Activated CD8-positive, alpha-beta memory T cell treated with anti-CD3 and anti-CD28 coated beads, Interleukin-2, amount 50 U/mL, for 1 hour (primary cell): ENCODE measurements around the gene CST11.

Experiments
- DNase-seq: peaks from one replicate; pipeline ENCODE4 v3.0.0-alpha.2; 2020; ENCODE audit errors: extremely low read depth

Gene CST11

DNA sequence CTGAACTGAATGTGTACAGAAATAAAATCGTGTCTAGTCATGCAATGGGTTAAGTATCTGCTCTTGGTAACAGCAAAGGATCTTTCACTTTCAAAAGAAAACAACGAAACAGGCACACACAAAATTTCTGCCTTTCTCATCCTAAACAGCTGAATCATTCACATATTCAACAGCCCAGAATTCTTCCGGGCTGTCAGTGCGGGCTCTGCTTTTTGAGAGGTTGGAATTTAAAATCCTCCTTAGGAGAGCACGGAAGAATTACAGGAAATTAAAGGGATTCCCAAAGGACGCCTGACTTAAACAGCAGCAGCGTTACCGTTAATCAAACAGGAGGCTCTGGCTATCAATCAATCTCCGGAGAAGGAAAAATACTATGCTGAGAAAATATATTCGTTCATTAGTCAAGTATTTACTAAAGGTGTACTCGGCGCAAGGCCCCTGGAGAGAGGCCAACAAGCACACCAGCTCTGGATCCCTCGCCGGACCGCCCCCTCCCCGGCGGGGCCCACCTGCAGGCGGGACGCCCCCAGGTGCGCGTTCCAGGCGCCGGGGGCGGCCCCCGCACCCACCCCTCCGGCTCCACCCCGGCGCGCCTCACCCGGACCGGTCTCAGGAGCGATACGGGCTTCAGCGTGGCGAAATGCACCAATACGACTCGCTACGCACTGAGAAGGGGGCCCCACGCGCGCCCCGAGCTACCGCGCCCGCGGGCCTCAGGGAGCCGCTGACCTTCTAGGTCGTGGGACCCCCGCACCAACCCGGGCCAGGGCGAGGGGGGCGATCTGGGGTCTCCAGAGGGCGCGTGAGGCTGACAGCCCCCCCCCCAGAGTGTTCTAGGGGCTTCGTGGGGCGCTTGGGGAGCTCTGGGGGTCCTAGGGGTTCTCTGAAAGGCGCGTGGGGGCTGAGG lies 32.4 kb downstream of the CST11 start:
- DNase-seq = no peak

DNA sequence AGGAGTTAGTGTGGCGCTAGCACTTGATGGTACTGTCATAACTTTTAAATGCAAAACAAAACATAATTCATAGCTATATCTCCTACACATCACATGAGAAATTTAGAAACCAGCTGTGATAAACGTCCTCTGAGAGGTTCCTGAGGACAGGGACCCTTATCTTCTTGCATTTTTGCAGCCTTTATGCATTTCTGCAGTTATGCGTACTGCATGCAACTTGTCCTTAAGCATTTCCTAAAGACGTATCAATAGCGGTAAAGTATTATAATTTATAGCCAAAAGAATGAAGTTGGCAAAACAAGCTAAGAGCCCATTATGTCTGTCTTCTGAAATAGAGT lies 33.0 kb downstream of the CST11 start:
- DNase-seq = no peak

DNA sequence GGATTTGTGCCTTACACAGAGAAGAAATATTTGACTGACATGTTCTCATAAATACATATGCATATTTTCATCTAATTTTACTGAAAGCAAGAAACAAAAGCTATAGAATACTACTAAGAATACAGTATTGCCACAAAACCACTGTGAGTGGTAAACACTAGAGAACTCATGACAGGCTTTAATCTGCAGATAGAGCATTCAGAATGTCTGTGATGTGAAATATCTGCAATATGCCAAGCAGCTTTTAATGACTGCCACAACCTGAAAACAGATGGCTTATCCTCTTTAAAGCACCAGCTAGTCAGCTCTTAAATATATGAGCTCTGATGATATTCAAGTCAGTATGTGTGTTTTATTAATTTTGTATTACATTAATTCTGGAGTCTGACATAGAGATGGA lies 34.8 kb downstream of the CST11 start:
- DNase-seq = no peak

DNA sequence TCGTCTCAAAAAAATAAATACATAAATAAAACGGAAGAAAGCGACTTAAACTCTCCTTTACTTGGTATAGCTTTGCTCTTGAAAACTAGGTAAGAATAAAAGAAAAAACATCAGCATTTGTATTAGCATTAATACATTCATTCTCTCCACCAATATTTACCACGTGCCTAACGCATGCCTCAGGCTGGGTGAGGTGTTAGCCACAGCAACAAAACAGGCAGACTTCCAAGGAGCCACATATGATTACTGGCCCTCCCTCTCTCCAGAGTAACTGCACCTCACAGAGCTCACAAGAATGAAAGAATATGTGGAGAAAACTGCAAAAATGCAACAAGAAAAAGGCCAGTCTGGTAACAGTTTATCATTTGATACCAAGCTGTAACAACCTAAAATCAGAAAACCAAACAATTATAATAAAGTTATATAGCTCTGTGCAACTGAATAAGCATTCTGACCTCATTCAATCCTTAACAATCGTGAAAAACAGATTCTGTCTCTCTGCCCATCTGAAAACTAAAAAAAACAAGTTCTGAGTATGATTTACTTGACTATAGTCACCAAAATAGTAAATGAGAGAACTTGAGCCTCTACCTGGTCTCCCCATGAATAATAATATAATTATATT lies 36.6 kb downstream of the CST11 start:
- no peak for DNase-seq

DNA sequence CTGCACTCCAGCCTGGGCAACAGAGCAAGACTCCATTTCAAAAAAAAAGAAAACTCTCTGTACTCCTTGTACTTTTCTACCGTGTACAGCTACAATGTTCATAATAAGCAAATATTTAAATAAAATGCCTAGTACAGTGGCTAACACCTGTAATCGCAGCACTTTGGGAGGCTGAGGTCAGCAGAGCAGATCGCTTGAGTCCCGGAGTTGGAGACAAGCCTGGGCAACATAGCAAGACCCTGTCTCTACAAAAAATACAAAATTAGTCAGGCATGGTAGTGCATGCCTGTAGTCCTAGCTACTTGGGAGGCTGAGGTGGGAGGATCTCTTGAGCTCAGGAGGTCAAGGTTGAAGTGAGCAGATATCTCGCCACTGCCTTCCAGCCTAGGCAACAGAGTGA lies 37.1 kb downstream of the CST11 start:
- DNase-seq = no peak

DNA sequence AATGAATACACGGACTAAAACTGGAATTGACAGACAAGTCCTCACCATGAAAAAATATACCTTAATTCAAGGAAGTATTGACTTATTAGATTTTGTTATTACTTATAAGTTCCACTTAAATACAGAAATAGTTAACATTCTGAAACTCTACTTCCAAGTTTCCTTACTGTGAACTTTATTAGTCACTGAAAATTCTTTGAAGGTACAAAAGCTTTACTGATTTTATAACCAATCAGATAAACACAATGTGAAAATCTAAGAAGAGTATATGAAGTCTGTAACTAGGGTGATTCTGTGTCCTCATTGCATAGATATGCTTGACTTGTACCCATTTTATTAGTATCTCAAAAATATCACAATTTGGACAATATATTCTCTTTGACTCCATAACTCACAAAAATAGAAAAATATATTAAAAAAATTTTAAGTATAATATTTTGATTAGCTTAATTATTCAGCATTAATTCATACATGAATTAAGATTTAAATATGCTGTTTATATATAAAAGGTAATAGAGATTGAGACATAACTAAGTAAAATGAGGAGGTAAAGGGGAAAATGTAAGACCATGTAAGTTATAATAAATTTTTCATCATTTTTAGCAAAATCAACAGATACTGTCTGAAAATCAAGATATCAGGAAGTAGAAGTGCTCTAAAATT lies 38.0 kb downstream of the CST11 start:
- DNase-seq = no peak

DNA sequence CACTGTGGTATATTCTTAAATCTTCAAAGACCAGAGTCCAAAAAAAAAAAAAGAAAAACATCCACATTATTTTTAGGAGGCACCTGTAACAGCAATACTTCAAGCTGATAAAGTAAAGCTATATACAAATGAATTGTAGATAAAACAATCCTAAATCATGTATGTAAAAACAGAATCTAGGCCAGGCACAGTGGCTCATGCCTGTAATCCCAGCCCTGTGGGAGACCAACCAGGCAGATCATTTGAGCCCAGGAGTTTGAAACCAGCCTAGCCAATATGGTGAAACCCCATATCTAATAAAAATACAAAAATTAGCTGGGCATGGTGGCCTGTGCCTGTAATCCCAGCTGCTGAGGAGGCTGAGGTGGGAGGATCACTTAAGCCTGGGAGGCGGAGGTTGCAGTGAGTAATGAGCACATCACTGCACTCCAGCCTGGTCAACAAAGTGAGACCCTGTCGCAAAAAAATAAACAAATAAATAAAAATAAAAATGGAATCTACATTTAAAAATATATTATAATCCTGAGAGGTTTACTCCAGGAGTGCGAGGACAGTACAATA lies 38.7 kb downstream of the CST11 start:
- no peak for DNase-seq

DNA sequence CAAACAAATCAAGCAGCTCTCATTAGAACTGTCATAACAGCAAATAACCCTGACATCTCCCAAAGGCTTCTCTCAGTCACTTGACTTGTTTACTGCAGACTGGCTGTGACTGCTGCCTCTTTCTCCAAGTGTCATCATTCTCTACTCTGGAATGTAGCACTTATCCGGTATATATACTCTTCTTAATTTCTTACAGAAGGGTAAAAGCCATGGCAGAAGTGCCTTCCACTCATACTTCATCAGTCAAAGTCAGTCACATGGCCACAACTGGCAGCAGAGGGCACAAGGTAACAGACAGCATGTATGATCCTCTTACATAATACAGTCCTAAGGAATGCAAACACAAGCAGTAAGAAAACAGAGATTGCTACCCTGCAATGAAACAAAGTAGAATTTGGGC lies 40.6 kb downstream of the CST11 start:
- DNase-seq = no peak

DNA sequence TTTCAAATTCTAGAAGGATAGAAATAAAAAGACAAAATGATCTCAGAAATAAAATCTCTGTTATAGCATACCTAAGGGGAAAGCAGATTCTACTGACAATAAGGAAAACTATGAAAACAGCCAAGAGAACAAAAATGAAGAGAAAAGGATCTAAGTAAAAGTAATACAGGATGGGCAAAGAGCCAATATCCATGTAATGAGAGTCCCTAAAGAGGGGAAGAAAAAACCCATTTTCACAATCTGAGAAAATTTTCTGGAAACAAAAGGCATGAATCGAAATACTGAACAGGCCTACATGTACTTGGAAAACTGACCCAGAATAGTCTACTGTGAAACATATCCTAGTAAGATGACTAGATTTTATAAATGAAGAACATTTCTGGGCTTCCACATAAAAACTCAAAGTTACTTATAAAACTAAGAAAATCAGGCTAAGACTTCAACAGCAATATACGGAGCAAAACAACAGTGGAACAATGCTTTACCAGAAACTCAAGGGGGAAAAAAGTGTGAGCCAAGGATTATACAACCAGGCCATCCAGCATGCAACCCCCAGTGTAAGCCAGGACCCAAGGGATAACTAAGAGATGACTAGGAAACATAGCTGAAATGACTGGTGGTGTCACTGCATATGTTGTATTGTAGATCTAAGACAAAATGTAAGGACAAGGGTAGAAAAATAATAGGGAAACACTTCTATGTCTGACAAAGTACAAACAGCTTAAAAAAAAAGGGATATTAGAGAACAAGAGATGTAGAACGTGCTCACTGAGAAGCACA lies 41.6 kb downstream of the CST11 start:
- no peak for DNase-seq

DNA sequence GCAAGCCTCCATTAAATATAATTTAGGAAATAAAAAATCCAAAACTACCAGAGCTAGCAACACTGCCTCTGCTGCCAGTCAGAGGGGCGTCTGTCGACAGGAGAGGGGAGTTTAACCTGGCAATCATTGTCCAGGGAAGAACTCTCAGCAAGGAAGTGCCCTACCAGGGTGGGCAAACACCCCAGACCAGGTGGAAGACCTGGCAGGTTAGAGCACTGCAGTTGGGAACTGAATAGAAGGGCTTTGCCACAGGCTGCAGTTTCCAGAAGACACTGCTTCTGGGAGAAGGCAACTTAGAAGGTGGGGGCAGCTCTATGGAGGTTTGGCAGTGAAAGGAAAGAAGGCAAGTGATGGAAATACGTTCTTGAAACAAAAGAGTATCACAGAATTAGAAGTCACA lies 42.9 kb downstream of the CST11 start:
- DNase-seq = no peak

DNA sequence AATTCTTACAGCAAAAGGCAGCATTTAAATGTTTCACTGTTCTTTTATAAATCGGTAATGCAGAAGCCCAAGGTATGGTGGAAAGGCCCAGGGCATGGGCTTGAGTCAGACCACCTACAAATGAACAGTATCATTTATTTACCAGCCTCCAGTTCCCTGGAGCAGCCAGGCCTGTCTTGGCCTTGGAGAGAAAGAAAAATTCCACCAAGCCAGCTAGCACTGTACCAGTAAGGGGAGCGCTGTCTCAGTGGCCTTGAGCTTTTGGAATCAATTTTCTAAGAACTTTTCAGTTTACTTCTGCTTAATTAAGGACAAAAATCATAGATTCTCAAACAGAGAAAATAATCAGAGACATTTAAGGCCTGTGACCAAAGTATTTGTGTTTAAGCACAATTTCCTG lies 43.7 kb downstream of the CST11 start:
- DNase-seq = no peak

DNA sequence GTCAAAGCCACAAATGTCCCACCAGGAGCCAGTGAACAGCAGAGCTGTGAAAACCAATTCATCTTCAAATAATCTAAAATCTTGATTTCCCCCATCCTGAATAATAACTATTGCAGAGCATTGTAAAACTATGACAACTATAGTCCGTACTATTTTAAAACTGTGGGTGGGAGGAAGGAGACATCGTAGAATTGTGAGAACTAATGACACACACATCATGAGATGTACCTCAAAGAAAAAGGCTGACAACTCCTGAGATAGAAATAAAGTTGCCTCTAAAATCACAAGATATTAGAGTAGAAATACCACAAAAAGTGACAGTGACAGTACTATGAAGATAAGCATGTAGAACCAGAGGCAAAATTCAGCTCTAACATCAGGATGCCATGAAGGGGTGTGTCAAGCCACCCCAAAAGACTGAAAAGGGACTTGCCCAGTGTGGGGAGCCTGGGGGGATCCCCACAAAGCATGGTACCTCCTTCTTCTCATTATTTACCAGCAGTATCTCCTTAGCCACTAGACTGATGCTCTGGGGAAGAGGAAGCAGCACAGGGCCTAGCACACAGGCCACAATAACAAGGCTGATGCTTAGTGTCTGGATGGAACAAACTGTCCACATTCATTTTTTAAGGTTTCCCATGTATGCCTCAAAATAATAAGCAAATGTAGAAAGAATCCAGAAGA lies 44.8 kb downstream of the CST11 start:
- no peak for DNase-seq

DNA sequence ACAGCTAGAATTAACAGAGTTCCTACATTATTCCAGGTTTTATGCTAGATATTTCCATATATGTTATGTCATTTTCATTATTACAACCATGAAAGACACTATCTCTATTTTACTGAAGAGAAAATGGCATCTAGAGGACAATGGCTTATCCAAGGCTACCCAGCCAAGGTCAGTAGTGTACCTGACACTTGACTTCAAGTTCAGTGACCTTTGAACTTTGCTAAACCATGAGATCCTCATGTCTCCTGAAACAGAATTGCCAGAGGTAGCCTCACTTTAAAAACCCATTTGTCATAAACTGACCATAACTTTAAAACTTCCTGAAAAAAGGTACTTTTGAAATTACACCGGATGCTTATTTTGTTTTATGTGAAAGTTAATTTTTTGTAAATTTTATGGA lies 45.8 kb downstream of the CST11 start:
- no peak for DNase-seq

DNA sequence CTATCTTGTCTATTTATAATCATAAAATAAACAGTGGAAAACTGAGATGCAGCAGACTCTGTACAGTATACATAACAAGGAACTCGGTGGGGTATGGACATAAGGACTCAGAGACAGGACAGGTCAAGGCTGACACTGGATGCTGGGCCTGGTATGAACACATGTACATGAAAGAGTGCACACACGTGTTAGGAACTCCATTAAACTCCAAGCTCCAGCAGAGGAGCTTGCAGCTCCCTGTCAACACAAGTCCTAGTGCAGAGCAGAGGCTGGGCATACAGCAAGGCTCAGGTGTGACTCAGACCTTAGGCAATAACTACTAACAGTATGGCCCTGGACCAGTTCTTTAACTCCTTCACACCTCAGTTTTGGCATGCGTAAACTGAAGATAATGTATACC lies 48.5 kb downstream of the CST11 start:
- no peak for DNase-seq

DNA sequence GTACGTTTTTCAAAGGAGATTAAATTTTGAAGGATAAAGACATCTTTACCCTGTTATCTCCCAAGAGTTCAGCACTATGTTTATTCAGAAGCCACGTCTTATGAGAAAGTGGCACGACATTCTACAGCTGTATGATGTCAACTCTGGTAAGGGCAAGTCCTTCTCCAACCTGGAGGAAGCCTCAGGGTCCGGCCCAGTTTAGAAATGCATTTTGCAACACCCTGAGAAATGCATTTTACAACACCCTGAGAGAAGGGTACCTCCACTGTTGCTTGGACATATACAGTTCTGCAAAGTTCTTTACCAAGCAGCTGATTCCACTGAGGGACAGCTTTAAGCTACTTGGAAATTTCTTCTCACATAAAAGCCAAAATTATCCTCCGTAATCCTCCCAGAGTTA lies 48.9 kb downstream of the CST11 start:
- DNase-seq = no peak

DNA sequence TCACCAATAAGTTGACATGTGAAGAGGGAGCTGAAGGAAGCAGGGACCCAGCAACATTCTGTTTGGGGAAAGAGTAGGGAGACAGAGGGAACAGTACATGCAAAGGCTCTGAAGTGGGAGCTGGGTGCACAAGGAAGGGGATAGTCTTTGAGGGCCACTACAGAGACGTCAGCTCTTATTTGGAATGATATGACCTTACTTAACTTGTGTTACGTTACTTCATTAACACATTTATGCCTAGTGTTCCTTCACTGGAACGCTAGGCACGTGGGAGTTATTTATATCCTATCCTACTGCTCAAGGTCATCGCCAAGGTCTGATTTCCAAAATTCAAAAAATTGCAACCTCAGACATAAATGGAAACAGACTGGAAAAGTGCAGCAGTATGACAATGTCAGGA lies 51.6 kb downstream of the CST11 start:
- DNase-seq = no peak
